ENCODE results near the gene JUP.

DNA sequence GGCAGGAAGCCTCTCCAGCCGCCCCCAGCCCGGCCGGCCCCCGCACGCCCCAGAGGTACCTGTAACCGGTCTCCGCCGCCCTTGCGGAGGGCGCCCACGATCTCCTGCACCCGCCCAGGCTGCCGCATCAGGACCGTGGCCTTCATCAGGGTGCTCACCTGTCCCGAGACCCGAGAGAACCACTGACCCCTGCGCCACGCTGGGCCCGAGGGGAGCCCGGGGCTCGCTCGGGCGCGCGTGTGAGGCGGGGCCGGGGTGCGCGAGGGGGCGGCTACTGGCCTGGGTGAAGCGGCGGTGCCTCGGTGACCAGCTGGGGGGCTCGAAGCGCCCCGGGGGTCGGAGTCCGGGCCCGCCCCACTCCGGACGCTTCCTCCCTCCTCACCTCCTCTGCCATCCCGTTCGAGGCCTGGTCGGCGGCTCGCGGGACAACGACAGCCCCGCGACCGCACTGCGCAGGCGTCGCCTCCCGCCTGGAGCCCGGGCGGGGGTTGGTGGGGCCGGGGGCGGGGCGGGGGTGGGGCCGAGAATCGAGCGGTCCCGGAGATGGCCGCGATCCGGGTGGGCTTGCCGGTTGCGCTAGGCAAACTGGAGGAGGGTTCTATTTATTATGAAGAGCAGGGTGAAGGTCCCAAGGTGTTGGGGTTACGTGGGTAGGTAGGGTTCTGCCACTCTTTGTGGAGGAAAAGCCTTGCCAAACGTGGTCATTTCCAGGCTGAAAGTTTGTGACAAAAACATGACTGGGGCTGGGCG lies 49.5 kb upstream of the JUP start, which contains the start of gene NT5C3B:
- TF ChIP-seq, protein P1, sequence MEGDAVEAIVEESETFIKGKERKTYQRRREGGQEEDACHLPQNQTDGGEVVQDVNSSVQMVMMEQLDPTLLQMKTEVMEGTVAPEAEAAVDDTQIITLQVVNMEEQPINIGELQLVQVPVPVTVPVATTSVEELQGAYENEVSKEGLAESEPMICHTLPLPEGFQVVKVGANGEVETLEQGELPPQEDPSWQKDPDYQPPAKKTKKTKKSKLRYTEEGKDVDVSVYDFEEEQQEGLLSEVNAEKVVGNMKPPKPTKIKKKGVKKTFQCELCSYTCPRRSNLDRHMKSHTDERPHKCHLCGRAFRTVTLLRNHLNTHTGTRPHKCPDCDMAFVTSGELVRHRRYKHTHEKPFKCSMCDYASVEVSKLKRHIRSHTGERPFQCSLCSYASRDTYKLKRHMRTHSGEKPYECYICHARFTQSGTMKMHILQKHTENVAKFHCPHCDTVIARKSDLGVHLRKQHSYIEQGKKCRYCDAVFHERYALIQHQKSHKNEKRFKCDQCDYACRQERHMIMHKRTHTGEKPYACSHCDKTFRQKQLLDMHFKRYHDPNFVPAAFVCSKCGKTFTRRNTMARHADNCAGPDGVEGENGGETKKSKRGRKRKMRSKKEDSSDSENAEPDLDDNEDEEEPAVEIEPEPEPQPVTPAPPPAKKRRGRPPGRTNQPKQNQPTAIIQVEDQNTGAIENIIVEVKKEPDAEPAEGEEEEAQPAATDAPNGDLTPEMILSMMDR (IDR thresholded peaks at IDR 0.05): no peak
- TF ChIP-seq POLR2A (IDR thresholded peaks at IDR 0.05): no peak
- no peak for TF ChIP-seq EP300 (IDR thresholded peaks at IDR 0.05)
- peak in 2 of 3 donors; percentile 58 to 61 for TF ChIP-seq POLR2AphosphoS5 (IDR thresholded peaks at IDR 0.05)

Measured in stomach (tissue), 4 donors.